ENCODE measurements around the gene CFAP69.

DNA sequence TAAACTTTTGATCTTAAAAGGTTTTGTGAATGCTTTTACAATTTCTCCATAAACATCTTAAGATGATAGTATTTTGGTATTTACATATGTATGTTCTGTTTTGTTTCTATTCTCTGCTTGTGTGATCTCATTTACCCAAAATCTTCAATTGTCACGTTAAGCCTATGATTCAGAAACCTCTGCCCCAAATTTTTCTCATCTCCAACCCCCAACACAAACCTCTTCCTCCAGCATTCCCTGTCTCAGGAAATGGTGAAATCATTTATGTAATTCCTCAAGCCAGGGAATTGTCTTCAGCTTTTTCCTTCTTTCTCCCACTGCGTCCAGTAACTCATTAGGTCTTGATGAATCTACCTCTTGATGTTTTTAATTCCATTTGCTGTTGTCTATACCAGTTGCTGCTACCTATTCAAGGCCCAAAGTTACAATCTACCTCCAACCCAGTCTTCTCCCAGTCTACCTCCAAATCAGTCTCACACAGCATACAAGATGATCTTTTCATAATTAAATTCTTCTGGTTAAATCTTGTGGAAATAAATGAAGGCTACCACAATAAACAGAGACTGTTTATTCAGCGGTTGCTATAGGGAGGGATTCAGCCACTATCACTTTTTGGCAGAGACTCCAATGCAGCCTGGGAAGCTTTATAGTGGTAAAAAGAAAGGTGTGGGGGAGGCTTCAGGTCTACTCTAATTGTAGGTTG lies 5.8 kb downstream of the CFAP69 start:
- TF ChIP-seq EP300 (conservative IDR thresholded peaks at IDR 0.05; ENCODE audit: poor library complexity, severe bottlenecking) (no peak), RAD21 (conservative IDR thresholded peaks at IDR 0.05) (no peak), TAF1 (IDR thresholded peaks at IDR 0.05; ENCODE audit: low read depth) (no peak)
- TF ChIP-seq, protein P1, sequence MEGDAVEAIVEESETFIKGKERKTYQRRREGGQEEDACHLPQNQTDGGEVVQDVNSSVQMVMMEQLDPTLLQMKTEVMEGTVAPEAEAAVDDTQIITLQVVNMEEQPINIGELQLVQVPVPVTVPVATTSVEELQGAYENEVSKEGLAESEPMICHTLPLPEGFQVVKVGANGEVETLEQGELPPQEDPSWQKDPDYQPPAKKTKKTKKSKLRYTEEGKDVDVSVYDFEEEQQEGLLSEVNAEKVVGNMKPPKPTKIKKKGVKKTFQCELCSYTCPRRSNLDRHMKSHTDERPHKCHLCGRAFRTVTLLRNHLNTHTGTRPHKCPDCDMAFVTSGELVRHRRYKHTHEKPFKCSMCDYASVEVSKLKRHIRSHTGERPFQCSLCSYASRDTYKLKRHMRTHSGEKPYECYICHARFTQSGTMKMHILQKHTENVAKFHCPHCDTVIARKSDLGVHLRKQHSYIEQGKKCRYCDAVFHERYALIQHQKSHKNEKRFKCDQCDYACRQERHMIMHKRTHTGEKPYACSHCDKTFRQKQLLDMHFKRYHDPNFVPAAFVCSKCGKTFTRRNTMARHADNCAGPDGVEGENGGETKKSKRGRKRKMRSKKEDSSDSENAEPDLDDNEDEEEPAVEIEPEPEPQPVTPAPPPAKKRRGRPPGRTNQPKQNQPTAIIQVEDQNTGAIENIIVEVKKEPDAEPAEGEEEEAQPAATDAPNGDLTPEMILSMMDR (IDR thresholded peaks at IDR 0.05; ENCODE audit: poor library complexity, severe bottlenecking), result no peak
